SU-DHL-6 (cell line): ENCODE results near the gene ZNF480.

Experiments
- H2AFZ ChIP-seq: fragments of 200-600 bp; sonication (generic); 2 replicates; pipeline ENCODE4 v1.6.1; 2014; ENCODE audit warnings: low read depth, mild to moderate bottlenecking, moderate library complexity, mixed read lengths, antibody characterized with exemption, low read length; ENCODE audit not compliant: severe bottlenecking
- H3F3A ChIP-seq: fragments of 200-600 bp; shearing (Covaris generic); 2 replicates; pipeline ENCODE4 v1.6.0; 2016; ENCODE audit warnings: antibody characterized with exemption, mild to moderate bottlenecking; ENCODE audit not compliant: insufficient read depth
- H3K27ac ChIP-seq: fragments of 200-600 bp; sonication (generic); 2 replicates; pipeline ENCODE4 v1.5.1; 2016; ENCODE audit warnings: low read depth, mild to moderate bottlenecking, low read length, moderate library complexity, mixed read lengths
- H3K27me3 ChIP-seq: fragments of 200-600 bp; sonication (generic), shearing (Covaris generic); 2 replicates; pipeline ENCODE4 v1.6.0; 2014; ENCODE audit warnings: mild to moderate bottlenecking, low read length
- H3K36me3 ChIP-seq: fragments of 200-600 bp; sonication (generic); 2 replicates; pipeline ENCODE4 v1.6.1; 2014; ENCODE audit warnings: mild to moderate bottlenecking, low read length, mixed read lengths
- H3K4me2 ChIP-seq: fragments of 300-600, 200-600 bp; shearing (Covaris generic), sonication (generic); 2 replicates; pipeline ENCODE4 v1.6.0; 2014; ENCODE audit warnings: low read length, low read depth, mild to moderate bottlenecking; ENCODE audit not compliant: poor library complexity, severe bottlenecking
- H3K4me3 ChIP-seq: fragments of 200-600 bp; sonication (generic); 2 replicates; pipeline ENCODE4 v1.5.1; 2014; ENCODE audit warnings: antibody characterized with exemption, low read length, mild to moderate bottlenecking, mixed read lengths; ENCODE audit not compliant: insufficient read depth, poor library complexity, severe bottlenecking
- H3K79me2 ChIP-seq: fragments of 200-600 bp; sonication (generic); 2 replicates; pipeline ENCODE4 v1.6.1; 2014; ENCODE audit warnings: mild to moderate bottlenecking, low read length, moderate library complexity; ENCODE audit not compliant: insufficient read depth
- H3K9ac ChIP-seq: fragments of 200-600 bp; sonication (generic); 2 replicates; pipeline ENCODE4 v1.7.0; 2014; ENCODE audit warnings: mild to moderate bottlenecking, low read length
- H3K9me2 ChIP-seq: fragments of 200-600 bp; sonication (generic); replicated peaks from 2 replicates; pipeline ENCODE4 v1.6.1; 2014; ENCODE audit warnings: low read length; ENCODE audit not compliant: insufficient read depth
- H3K9me3 ChIP-seq: fragments of 200-600 bp; sonication (generic); 2 replicates; pipeline ENCODE4 v1.6.1; 2014; ENCODE audit warnings: low read length, mixed read lengths; ENCODE audit not compliant: insufficient read depth
- H4K20me1 ChIP-seq: fragments of 200-600 bp; sonication (generic); 2 replicates; pipeline ENCODE4 v1.6.1; 2014; ENCODE audit warnings: low read depth, mild to moderate bottlenecking, antibody characterized with exemption, low read length, moderate library complexity, mixed read lengths
- CTCF ChIP-seq: fragments of 200-600 bp; sonication (generic); IDR thresholded peaks from one replicate; pipeline ENCODE4 v1.5.1; 2017; ENCODE audit warnings: antibody characterized with exemption, mild to moderate bottlenecking, low read length, moderate library complexity; ENCODE audit not compliant: insufficient read depth, poor library complexity, severe bottlenecking
- EZH2phosphoT487 ChIP-seq: fragments of 200-600 bp; sonication (generic), shearing (Covaris generic); conservative IDR thresholded peaks from 2 replicates; pipeline ENCODE4 v1.6.1; 2018; ENCODE audit warnings: mild to moderate bottlenecking, antibody characterized with exemption, low read length, moderate library complexity, mixed read lengths

The ZNF480 gene

GRCh38 chr19:52274191-52274590 lies 22.8 kb upstream of the ZNF480 start:
- H3K9ac ChIP-seq, result no peak overlapping the region
- H3K9me2 ChIP-seq, result no peaks in the 10 kb centered on the region
- no peak overlapping the region for H3K27ac ChIP-seq
- no peaks in the 10 kb centered on the region for H3K27me3 ChIP-seq
- H2AFZ ChIP-seq, result no peak overlapping the region
- H3K4me3 ChIP-seq, result no peak overlapping the region
- H3F3A ChIP-seq, result no peaks in the 10 kb centered on the region
- peaks cover 14% of the 10 kb centered on the region for H3K36me3 ChIP-seq
- TF ChIP-seq EZH2phosphoT487, result no peak
- no peak for TF ChIP-seq CTCF
- 0 out of 2 replicates have a peak, but pooled peaks cover 8% of the 10 kb centered on the region for H4K20me1 ChIP-seq
- H3K79me2 ChIP-seq, result peaks cover 95% of the 10 kb centered on the region
- no peaks in the 10 kb centered on the region for H3K9me3 ChIP-seq
- H3K4me2 ChIP-seq, result no peak overlapping the region

- TF ChIP-seq CTCF (no peak), EZH2phosphoT487 (no peak)
- H2AFZ ChIP-seq, result no peak overlapping the region
- no peak overlapping the region for H3K9ac ChIP-seq
- peaks cover 14% of the 10 kb centered on the region for H3K36me3 ChIP-seq
- no peak overlapping the region for H3K4me3 ChIP-seq
- 0 out of 2 replicates have a peak, but pooled peaks cover 11% of the 10 kb centered on the region for H4K20me1 ChIP-seq
- no peaks in the 10 kb centered on the region for H3K9me2 ChIP-seq
- H3K27ac ChIP-seq, result no peak overlapping the region
- H3K9me3 ChIP-seq, result no peaks in the 10 kb centered on the region
- no peaks in the 10 kb centered on the region for H3K27me3 ChIP-seq
- H3K4me2 ChIP-seq, result no peak overlapping the region
- no peaks in the 10 kb centered on the region for H3F3A ChIP-seq
- H3K79me2 ChIP-seq, result peaks cover 98% of the 10 kb centered on the region
These were observed 21.0 kb upstream of the ZNF480 start for GRCh38 chr19:52275988-52276387.

GRCh38 chr19:52277471-52277870 lies 19.5 kb upstream of the ZNF480 start:
- no peak overlapping the region for H2AFZ ChIP-seq
- TF ChIP-seq CTCF, result no peak
- TF ChIP-seq EZH2phosphoT487, result no peak
- peaks cover 14% of the 10 kb centered on the region for H3K36me3 ChIP-seq
- no peaks in the 10 kb centered on the region for H3K9me3 ChIP-seq
- no peaks in the 10 kb centered on the region for H3F3A ChIP-seq
- no peak overlapping the region for H3K4me3 ChIP-seq
- no peak overlapping the region for H3K4me2 ChIP-seq
- no peak overlapping the region for H3K27ac ChIP-seq
- peaks cover 98% of the 10 kb centered on the region for H3K79me2 ChIP-seq
- peaks cover 20% of the 10 kb centered on the region; the same call in 1 of the 2 replicates for H4K20me1 ChIP-seq
- no peak overlapping the region for H3K9ac ChIP-seq
- H3K27me3 ChIP-seq, result no peaks in the 10 kb centered on the region
- no peaks in the 10 kb centered on the region for H3K9me2 ChIP-seq

- Histone ChIP-seq H3K4me3 (no peak overlapping the region), H3K9me2 (no peaks in the 10 kb centered on the region), H3K4me2 (no peak overlapping the region), H3K27ac (no peak overlapping the region), H2AFZ (no peak overlapping the region), H3K79me2 (peaks cover 41% of the 10 kb centered on the region), H3K36me3 (peaks cover 22% of the 10 kb centered on the region), H3K27me3 (no peaks in the 10 kb centered on the region), H3K9me3 (no peaks in the 10 kb centered on the region), H3F3A (no peaks in the 10 kb centered on the region), H4K20me1 (peaks cover 7% of the 10 kb centered on the region; the same call in 1 of the 2 replicates), H3K9ac (no peak overlapping the region)
- TF ChIP-seq CTCF (no peak), EZH2phosphoT487 (no peak)
These were observed 10.7 kb upstream of the ZNF480 start for GRCh38 chr19:52286256-52286655.
